Glutamatergic neuron (in vitro differentiated cells): ENCODE results near the gene DDX39B. TPM values are rescaled to one million over a fixed set of nuclear protein-coding genes. Genes with fewer than 3 reads are reported as not detected.
"Not testable (repeated sequence)": the region's sequence is repeated elsewhere in the genome, so short reads cannot be mapped to it uniquely, and the experiment has no call there.

Experiments used
- DNase-seq: peaks from one replicate; pipeline ENCODE4 v3.0.0; 2022
- H3K27ac Mint-ChIP-seq: one replicate; pipeline ENCODE4 v1.8.0; 2020; ENCODE audit warnings: mild to moderate bottlenecking, mixed read lengths, inconsistent platforms; ENCODE audit not compliant: unreplicated experiment
- H3K27me3 Mint-ChIP-seq: one replicate; pipeline ENCODE4 v1.8.0; 2020; ENCODE audit warnings: mild to moderate bottlenecking, moderate library complexity, mixed read lengths, inconsistent platforms; ENCODE audit not compliant: unreplicated experiment
- H3K36me3 Mint-ChIP-seq: one replicate; pipeline ENCODE4 v1.8.0; 2020; ENCODE audit warnings: mild to moderate bottlenecking, mixed read lengths, inconsistent platforms; ENCODE audit not compliant: unreplicated experiment
- H3K4me1 Mint-ChIP-seq: one replicate; pipeline ENCODE4 v1.8.0; 2020; ENCODE audit warnings: mild to moderate bottlenecking, low read depth, mixed read lengths, inconsistent platforms; ENCODE audit not compliant: unreplicated experiment
- H3K4me3 Mint-ChIP-seq: one replicate; pipeline ENCODE4 v1.8.0; 2020; ENCODE audit warnings: mild to moderate bottlenecking, mixed read lengths, inconsistent platforms; ENCODE audit not compliant: unreplicated experiment
- H3K9me3 Mint-ChIP-seq: one replicate; pipeline ENCODE4 v1.8.0; 2020; ENCODE audit warnings: mild to moderate bottlenecking, moderate library complexity, mixed read lengths, inconsistent platforms; ENCODE audit not compliant: unreplicated experiment
- CTCF ChIP-seq: fragments of 200-600 bp; sonication (generic); IDR thresholded peaks from one replicate; pipeline ENCODE4 v1.5.0; 2021; ENCODE audit not compliant: partially characterized antibody, unreplicated experiment
- total RNA-seq: library from RNA; stranded (reverse); fragmentation: NEBNext Ultra II Directional; extraction: Animal tissue kit (Norgen Biotek cat#: 25700); gene quantifications from one replicate; pipeline ENCODE4 v1.2.1, GENCODE V29; 2021; ENCODE audit not compliant: unreplicated experiment

DDX39B gene
- total RNA-seq, 1 donor from 2014 or later, result 526 TPM

GRCh38 chr6:31498748-31499147 is 43.1 kb downstream of the DDX39B start:
- no peak for TF ChIP-seq CTCF
- Mint-ChIP-seq H3K4me1 (peaks cover 9% of the 10 kb centered on the region), H3K4me3 (peak overlapping the region; percentile 98), H3K36me3 (no peaks in the 10 kb centered on the region), H3K27me3 (peaks cover 13% of the 10 kb centered on the region), H3K27ac (no peak overlapping the region), H3K9me3 (peaks cover 7% of the 10 kb centered on the region)
- DNase-seq, result peak; percentile 40

GRCh38 chr6:31497531-31498476 is 44.0 kb downstream of the DDX39B start, which contains the start of gene MICB:
MICB (plus strand) TSS chr6:31498145; CDS start chr6:31498194, 49 bp downstream.
- Mint-ChIP-seq H3K36me3 (no peaks in the 10 kb centered on the region), H3K4me1 (peaks cover 10% of the 10 kb centered on the region), H3K27ac (no peak within 1 kb of the TSS), H3K27me3 (peaks cover 13% of the 10 kb centered on the region), H3K4me3 (peak within 1 kb of the TSS; percentile 98), H3K9me3 (peaks cover 7% of the 10 kb centered on the region)
- TF ChIP-seq CTCF, result no peak
- DNase-seq, result peak; percentile 52

DNA sequence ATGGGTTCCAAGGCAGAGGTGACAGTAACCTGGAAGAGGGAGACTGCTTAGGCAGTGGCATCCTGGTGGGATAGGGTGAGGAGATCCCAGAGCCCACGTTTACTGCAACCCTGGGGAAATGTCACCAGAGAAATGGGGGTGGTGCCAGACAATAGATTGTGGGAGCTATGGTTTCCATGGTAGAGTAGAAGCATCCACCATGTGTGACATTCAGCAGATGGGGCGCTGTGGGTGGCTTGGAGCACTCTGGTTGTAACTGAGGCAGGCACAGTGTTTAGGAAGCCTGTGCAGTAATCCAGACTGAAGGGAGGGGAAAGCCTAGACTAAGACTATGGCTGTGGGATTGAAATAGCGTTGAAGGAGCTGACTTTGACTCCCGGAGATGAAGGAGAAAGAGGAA is 45.0 kb downstream of the DDX39B start:
- H3K27ac Mint-ChIP-seq, H3K9me3 Mint-ChIP-seq, H3K36me3 Mint-ChIP-seq, DNase-seq: not testable (repeated sequence)
- H3K4me3 Mint-ChIP-seq, result peak overlapping the region; percentile 88
- peaks cover 10% of the 10 kb centered on the region for H3K4me1 Mint-ChIP-seq
- H3K27me3 Mint-ChIP-seq, result peaks cover 15% of the 10 kb centered on the region

- H3K36me3 Mint-ChIP-seq, result no peaks in the 10 kb centered on the region
- DNase-seq, result no peak
- H3K9me3 Mint-ChIP-seq, result peaks cover 7% of the 10 kb centered on the region
- no peak overlapping the region for H3K27ac Mint-ChIP-seq
- H3K27me3 Mint-ChIP-seq, result peaks cover 15% of the 10 kb centered on the region
- peaks cover 10% of the 10 kb centered on the region for H3K4me1 Mint-ChIP-seq
- peak overlapping the region; percentile 40 for H3K4me3 Mint-ChIP-seq
- TF ChIP-seq CTCF, result no peak
Observed at GRCh38 chr6:31495580-31495979, 46.2 kb downstream of the DDX39B start.

DNA sequence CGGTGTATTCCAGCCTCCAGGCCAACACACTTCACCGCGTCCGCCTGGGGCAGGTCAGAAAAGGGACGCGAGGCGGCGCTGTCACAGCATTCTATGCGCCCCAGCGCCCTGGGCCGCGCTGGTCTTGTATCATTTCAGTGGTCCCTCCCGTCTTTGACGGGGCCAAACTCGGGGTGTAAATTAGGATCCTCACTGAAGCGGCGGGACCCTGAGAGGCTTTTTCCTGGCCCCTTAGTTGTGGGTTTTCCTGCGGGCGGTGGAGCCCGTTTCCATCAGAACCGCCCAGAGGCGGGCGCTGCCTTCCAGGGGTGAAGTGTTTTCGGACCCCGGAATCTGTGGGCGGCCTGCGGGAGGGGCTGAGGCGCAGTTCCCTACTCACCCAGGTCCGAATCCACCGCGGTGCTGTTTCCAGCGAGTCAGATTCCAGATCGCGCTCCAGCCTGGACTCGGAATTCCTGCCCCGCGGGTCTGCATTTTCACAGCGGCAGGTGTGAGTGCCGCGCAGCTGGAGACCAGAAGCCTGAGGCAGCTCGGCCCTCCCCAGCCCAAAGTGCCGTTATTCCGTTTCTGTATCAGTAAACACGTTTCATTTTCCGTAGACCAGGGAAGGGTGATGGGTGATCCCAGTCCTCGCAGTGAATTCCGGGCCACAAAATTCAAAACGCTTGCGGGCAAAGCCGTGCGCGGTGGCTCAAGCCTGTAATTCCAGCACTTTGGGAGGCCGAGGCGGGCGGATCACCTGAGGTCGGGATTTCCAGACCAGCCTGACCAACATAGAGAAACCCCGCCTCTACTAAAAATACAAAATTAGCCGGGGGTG is 47.7 kb downstream of the DDX39B start:
- no peak overlapping the region for H3K27ac Mint-ChIP-seq
- TF ChIP-seq CTCF, result peak; percentile 80
- peaks cover 5% of the 10 kb centered on the region for H3K9me3 Mint-ChIP-seq
- H3K4me1 Mint-ChIP-seq, result peaks cover 10% of the 10 kb centered on the region
- DNase-seq, result peak; percentile 92
- H3K4me3 Mint-ChIP-seq, result peak overlapping the region; percentile 84
- H3K27me3 Mint-ChIP-seq, result peaks cover 15% of the 10 kb centered on the region
- H3K36me3 Mint-ChIP-seq, result no peaks in the 10 kb centered on the region

DNA sequence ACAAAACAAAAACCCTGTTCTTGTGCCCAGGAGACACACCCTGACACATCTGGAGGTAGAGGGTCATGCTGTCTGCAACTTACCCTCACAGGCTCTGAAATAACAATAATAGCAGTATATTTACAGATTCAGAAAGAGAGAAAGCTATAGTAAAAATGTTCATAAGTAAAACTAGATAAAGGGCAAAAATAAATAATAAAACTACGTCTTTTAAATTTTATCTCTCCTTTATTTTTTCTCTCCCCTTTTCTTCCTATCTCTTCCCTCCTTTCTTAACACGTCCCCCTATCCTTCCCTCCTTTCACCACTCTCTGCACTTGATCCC is 48.3 kb downstream of the DDX39B start:
- H3K36me3 Mint-ChIP-seq, DNase-seq, H3K4me1 Mint-ChIP-seq, H3K27ac Mint-ChIP-seq, H3K9me3 Mint-ChIP-seq: not testable (repeated sequence)
- Mint-ChIP-seq H3K27me3 (peaks cover 10% of the 10 kb centered on the region), H3K4me3 (peak overlapping the region; percentile 84)
